ENCODE data around the gene MYOM1. TPM values are rescaled to one million over a fixed set of nuclear protein-coding genes. Genes with fewer than 3 reads are reported as not detected.
"Not testable (repeated sequence)": the region's sequence is repeated elsewhere in the genome, so short reads cannot be mapped to it uniquely, and the experiment has no call there.

Gene MYOM1
- total RNA-seq, 2 donors from 2014 or later, result 2.8 to 7.9 TPM

- no peaks in the 10 kb centered on the region for H3K27me3 ChIP-seq
- intact Hi-C loops (cut with DNase I), result no loop called here
- no peak overlapping the region for H3K4me3 ChIP-seq
- no peaks in the 10 kb centered on the region for H3K9me3 ChIP-seq
- TF ChIP-seq CTCF (IDR thresholded peaks at IDR 0.05), result no peak
- no peaks in the 10 kb centered on the region for H3K36me3 ChIP-seq
- H3K9ac ChIP-seq (ENCODE audit: low read depth in 2 of 2, low read length in 2 of 2), result no peak overlapping the region
- DNase-seq, result no peak
- no peak overlapping the region for H3K27ac ChIP-seq
- H3K4me1 ChIP-seq, result peaks cover 4% of the 10 kb centered on the region
Observed at GRCh38 chr18:3054780-3055179, 165.0 kb downstream of the MYOM1 start.

GRCh38 chr18:3054214-3054613 is 165.6 kb downstream of the MYOM1 start:
- no peaks in the 10 kb centered on the region for H3K36me3 ChIP-seq
- H3K27ac ChIP-seq, result no peak overlapping the region
- H3K27me3 ChIP-seq, result no peaks in the 10 kb centered on the region
- no peak for DNase-seq
- TF ChIP-seq CTCF (IDR thresholded peaks at IDR 0.05), result no peak
- H3K9me3 ChIP-seq, result no peaks in the 10 kb centered on the region
- no peak overlapping the region for H3K9ac ChIP-seq (ENCODE audit: low read depth in 2 of 2, low read length in 2 of 2)
- intact Hi-C loops (cut with DNase I), result no loop called here
- peaks cover 4% of the 10 kb centered on the region for H3K4me1 ChIP-seq
- H3K4me3 ChIP-seq, result no peak overlapping the region

- intact Hi-C loops (cut with DNase I), result no loop called here
- TF ChIP-seq CTCF (IDR thresholded peaks at IDR 0.05), result no peak
- no peaks in the 10 kb centered on the region for H3K9me3 ChIP-seq
- DNase-seq, result no peak
- no peak overlapping the region for H3K4me3 ChIP-seq
- H3K27ac ChIP-seq, result peak overlapping the region; percentile 78
- peaks cover 4% of the 10 kb centered on the region for H3K4me1 ChIP-seq
- H3K27me3 ChIP-seq, result no peaks in the 10 kb centered on the region
- no peak overlapping the region for H3K9ac ChIP-seq (ENCODE audit: low read depth in 2 of 2, low read length in 2 of 2)
- H3K36me3 ChIP-seq, result no peaks in the 10 kb centered on the region
Observed at GRCh38 chr18:3053081-3053480, 166.7 kb downstream of the MYOM1 start.

GRCh38 chr18:3052411-3052758 is 167.4 kb downstream of the MYOM1 start:
- Histone ChIP-seq H3K9ac (ENCODE audit: low read depth in 2 of 2, low read length in 2 of 2) (no peak overlapping the region), H3K4me3 (no peak overlapping the region), H3K27me3 (no peaks in the 10 kb centered on the region), H3K4me1 (peaks cover 4% of the 10 kb centered on the region), H3K9me3 (no peaks in the 10 kb centered on the region), H3K36me3 (no peaks in the 10 kb centered on the region), H3K27ac (peak overlapping the region; percentile 78)
- intact Hi-C loops (cut with DNase I), result no loop called here
- no peak for TF ChIP-seq CTCF (IDR thresholded peaks at IDR 0.05)
- no peak for DNase-seq

- DNase-seq, result peak; percentile 71
- no peaks in the 10 kb centered on the region for H3K36me3 ChIP-seq
- H3K9ac ChIP-seq (ENCODE audit: low read depth in 2 of 2, low read length in 2 of 2), result peak overlapping the region in 1 of 2 donors; percentile 58
- intact Hi-C loops (cut with DNase I), result no loop called here
- no peak overlapping the region for H3K4me3 ChIP-seq
- H3K27me3 ChIP-seq, result no peaks in the 10 kb centered on the region
- H3K9me3 ChIP-seq, result no peaks in the 10 kb centered on the region
- H3K27ac ChIP-seq, result peak overlapping the region; percentile 78
- no peak for TF ChIP-seq CTCF (IDR thresholded peaks at IDR 0.05)
- peaks cover 4% of the 10 kb centered on the region for H3K4me1 ChIP-seq
Observed at GRCh38 chr18:3051718-3052410, 167.9 kb downstream of the MYOM1 start.

- H3K27me3 ChIP-seq; H3K27ac ChIP-seq; intact Hi-C loops (cut with DNase I); H3K36me3 ChIP-seq; H3K4me1 ChIP-seq; H3K9me3 ChIP-seq; DNase-seq; H3K4me3 ChIP-seq; H3K9ac ChIP-seq (ENCODE audit: low read depth in 2 of 2, low read length in 2 of 2): not testable (repeated sequence)
Observed at GRCh38 chr18:3049897-3050454, 169.8 kb downstream of the MYOM1 start.
